SK-N-SH treated with all-trans-retinoic acid at 6 μM for 48 hours (cell line): ENCODE measurements around the gene NET1.

Source experiments
- ATAC-seq: fragments of 200-7000 bp; cut with Tn5 transposase; 3 replicates; pipeline ENCODE4 v1.9.1; 2020; ENCODE audit warnings: mild to moderate bottlenecking, moderate library complexity
- ARNTL ChIP-seq: fragments of 450-650 bp; formaldehyde crosslinking; IDR thresholded peaks from 2 replicates; pipeline ENCODE4 v1.5.0; 2020; ENCODE audit warnings: low read depth, mild to moderate bottlenecking, moderate library complexity, borderline replicate concordance
- BACH2 ChIP-seq: fragments of 250-450 bp; sonication (Bioruptor Pico); IDR thresholded peaks from 2 replicates; pipeline ENCODE4 v1.9.0; 2021; ENCODE audit warnings: mild to moderate bottlenecking, borderline replicate concordance
- CSDC2 ChIP-seq: fragments of 250-450 bp; sonication (Bioruptor Pico); IDR thresholded peaks from 2 replicates; pipeline ENCODE4 v1.5.0; 2020; ENCODE audit warnings: mild to moderate bottlenecking, moderate library complexity
- ESRRG ChIP-seq: fragments of 250-450 bp; sonication (Bioruptor Pico); IDR thresholded peaks from 2 replicates; pipeline ENCODE4 v1.6.1; 2021; ENCODE audit warnings: mild to moderate bottlenecking
- GLIS3 ChIP-seq: fragments of 250-450 bp; sonication (Bioruptor Pico); IDR thresholded peaks from 2 replicates; pipeline ENCODE4 v1.5.0; 2020; ENCODE audit warnings: mild to moderate bottlenecking, moderate library complexity
- ISL1 ChIP-seq: fragments of 250-450 bp; sonication (Bioruptor Pico); IDR thresholded peaks from 2 replicates; pipeline ENCODE4 v2.1.2; 2022; ENCODE audit warnings: mild to moderate bottlenecking, moderate library complexity
- OSR1 ChIP-seq: fragments of 250-450 bp; sonication (Bioruptor Pico); IDR thresholded peaks from 2 replicates; pipeline ENCODE4 v1.8.0; 2022; ENCODE audit warnings: moderate library complexity, mild to moderate bottlenecking, inconsistent platforms
- RARB ChIP-seq: fragments of 250-450 bp; sonication (Bioruptor Pico); IDR thresholded peaks from 2 replicates; pipeline ENCODE4 v1.8.0; 2021; ENCODE audit warnings: mild to moderate bottlenecking, moderate library complexity
- TCF4 ChIP-seq: fragments of 250-450 bp; sonication (Bioruptor Pico); IDR thresholded peaks from 2 replicates; pipeline ENCODE4 v1.8.0; 2021; ENCODE audit warnings: mild to moderate bottlenecking, moderate library complexity, borderline replicate concordance
- ZC3H10 ChIP-seq: fragments of 250-450 bp; sonication (Bioruptor Pico); IDR thresholded peaks from 2 replicates; pipeline ENCODE4 v1.5.1; 2021; ENCODE audit warnings: mild to moderate bottlenecking, moderate library complexity
- ZFP3 ChIP-seq: fragments of 250-450 bp; sonication (Bioruptor Pico); IDR thresholded peaks from 2 replicates; pipeline ENCODE4 v1.5.0; 2020; ENCODE audit warnings: mild to moderate bottlenecking, moderate library complexity
- ZFP30 ChIP-seq: fragments of 450-650 bp; formaldehyde crosslinking; IDR thresholded peaks from 2 replicates; pipeline ENCODE4 v1.5.0; 2022; ENCODE audit warnings: mild to moderate bottlenecking, moderate library complexity
- ZNF70 ChIP-seq: fragments of 450-650 bp; formaldehyde crosslinking; IDR thresholded peaks from 2 replicates; pipeline ENCODE4 v1.5.0; 2020; ENCODE audit warnings: mild to moderate bottlenecking, moderate library complexity
- TF ChIP-seq, protein P1 (sequence below): fragments of 250-450 bp; sonication (Bioruptor Pico); IDR thresholded peaks from 2 replicates; pipeline ENCODE4 v1.5.1; 2020; ENCODE audit warnings: low read depth, mild to moderate bottlenecking, moderate library complexity
- TF ChIP-seq, protein P2 (sequence below): fragments of 250-450 bp; sonication (Bioruptor Pico); IDR thresholded peaks from 2 replicates; pipeline ENCODE4 v1.8.0; 2021; ENCODE audit warnings: low read depth, mild to moderate bottlenecking, moderate library complexity, borderline replicate concordance
- TF ChIP-seq, protein P3 (sequence below): fragments of 250-450 bp; sonication (Bioruptor Pico); IDR thresholded peaks from 2 replicates; pipeline ENCODE4 v1.5.0; 2020; ENCODE audit warnings: mild to moderate bottlenecking, moderate library complexity
- TF ChIP-seq, protein P4 (sequence below): fragments of 250-450 bp; sonication (Bioruptor Pico); IDR thresholded peaks from 2 replicates; pipeline ENCODE4 v1.8.0; 2020; ENCODE audit warnings: mild to moderate bottlenecking, moderate library complexity, borderline replicate concordance
- TF ChIP-seq, protein P5 (sequence below): fragments of 250-450 bp; sonication (Bioruptor Pico); IDR thresholded peaks from 2 replicates; pipeline ENCODE4 v1.5.1; 2021; ENCODE audit warnings: mild to moderate bottlenecking, moderate library complexity

NET1 gene

DNA sequence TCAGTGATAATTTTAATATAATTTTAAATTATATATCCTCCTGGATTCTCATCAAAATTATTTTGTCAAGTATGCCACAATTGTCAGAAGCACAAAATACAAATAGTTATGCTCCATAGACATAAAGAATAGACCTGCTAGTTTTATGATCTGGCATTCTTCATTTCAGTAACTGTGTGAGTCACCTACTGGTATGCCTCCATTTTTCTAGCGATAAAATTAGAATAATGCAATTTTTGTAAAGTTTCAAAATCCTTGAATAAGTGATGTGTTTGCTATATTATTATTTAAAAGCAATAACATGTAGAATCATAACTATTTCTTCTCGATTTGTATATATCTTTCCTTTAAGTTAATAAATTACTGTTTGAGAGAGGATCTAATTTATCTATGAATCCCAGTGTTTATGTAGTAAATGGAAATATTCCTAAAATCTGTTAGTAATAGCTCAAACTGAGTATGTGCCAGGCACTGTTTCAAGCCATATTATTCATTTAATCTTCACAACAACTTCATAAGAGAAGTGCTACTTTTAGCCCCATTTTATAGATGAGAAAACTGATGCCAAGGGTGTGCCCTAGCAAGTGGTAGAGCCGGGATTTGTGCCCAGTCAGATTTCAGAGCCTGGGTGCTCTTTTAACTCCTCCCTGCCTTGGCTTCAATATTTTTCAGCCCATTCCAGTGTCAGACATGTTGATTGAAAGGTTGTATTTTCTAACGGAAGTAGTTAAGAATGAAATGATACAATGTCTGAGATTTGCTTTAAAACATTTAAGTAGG lies 38.4 kb downstream of the NET1 start (continued):
- TF ChIP-seq GLIS3 (CRISPR knock-in tag) (no peak), BACH2 (CRISPR knock-in tag) (no peak), TCF4 (CRISPR knock-in tag) (no peak), OSR1 (no peak), ISL1 (CRISPR knock-in tag) (no peak)
- TF ChIP-seq, protein P1, sequence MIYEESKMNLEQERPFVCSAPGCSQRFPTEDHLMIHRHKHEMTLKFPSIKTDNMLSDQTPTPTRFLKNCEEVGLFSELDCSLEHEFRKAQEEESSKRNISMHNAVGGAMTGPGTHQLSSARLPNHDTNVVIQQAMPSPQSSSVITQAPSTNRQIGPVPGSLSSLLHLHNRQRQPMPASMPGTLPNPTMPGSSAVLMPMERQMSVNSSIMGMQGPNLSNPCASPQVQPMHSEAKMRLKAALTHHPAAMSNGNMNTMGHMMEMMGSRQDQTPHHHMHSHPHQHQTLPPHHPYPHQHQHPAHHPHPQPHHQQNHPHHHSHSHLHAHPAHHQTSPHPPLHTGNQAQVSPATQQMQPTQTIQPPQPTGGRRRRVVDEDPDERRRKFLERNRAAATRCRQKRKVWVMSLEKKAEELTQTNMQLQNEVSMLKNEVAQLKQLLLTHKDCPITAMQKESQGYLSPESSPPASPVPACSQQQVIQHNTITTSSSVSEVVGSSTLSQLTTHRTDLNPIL: no peak

DNA sequence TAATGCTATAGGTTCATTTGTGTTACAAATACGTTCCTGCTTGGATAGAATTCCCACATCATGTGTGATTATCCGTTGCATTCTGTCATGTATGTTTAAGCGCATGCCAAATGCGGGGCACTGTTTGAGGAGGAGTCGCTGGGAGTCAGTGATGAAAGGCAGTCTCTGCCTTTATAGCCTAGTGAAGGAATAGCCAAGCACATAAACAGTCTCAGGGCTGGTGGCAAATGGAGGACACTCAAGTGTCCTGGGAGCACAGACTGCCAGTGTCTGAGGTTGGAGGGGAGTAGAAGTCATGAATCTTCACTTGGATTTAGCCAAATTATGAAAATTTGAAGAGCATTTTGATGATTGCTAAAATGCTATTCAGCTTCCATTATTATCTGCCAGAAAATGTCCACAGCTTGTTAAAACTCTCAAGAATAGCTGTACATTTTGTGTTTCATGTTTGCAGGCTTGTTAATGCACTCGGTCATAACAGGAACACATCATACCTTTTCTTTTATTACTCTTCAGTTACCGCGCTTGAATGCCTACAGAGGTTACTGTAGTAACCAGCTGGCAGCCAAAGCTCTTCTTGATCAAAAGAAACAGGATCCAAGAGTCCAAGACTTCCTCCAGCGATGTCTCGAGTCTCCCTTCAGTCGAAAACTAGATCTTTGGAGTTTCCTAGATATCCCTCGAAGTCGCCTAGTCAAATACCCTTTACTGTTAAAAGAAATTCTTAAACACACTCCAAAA lies 41.6 kb downstream of the NET1 start:
- TF ChIP-seq BACH2 (CRISPR knock-in tag): no peak
- TF ChIP-seq ZFP30: no peak
- TF ChIP-seq, protein P2, sequence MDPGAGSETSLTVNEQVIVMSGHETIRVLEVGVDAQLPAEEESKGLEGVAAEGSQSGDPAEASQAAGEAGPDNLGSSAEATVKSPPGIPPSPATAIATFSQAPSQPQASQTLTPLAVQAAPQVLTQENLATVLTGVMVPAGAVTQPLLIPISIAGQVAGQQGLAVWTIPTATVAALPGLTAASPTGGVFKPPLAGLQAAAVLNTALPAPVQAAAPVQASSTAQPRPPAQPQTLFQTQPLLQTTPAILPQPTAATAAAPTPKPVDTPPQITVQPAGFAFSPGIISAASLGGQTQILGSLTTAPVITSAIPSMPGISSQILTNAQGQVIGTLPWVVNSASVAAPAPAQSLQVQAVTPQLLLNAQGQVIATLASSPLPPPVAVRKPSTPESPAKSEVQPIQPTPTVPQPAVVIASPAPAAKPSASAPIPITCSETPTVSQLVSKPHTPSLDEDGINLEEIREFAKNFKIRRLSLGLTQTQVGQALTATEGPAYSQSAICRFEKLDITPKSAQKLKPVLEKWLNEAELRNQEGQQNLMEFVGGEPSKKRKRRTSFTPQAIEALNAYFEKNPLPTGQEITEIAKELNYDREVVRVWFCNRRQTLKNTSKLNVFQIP (CRISPR knock-in tag): no peak
- TF ChIP-seq CSDC2 (CRISPR knock-in tag): no peak
- TF ChIP-seq, protein P1: no peak
- TF ChIP-seq GLIS3 (CRISPR knock-in tag): no peak
- TF ChIP-seq ARNTL (CRISPR knock-in tag): no peak
- no peak for TF ChIP-seq ISL1 (CRISPR knock-in tag)
- no peak for TF ChIP-seq OSR1
- TF ChIP-seq RARB (CRISPR knock-in tag): no peak
- TF ChIP-seq, protein P3, sequence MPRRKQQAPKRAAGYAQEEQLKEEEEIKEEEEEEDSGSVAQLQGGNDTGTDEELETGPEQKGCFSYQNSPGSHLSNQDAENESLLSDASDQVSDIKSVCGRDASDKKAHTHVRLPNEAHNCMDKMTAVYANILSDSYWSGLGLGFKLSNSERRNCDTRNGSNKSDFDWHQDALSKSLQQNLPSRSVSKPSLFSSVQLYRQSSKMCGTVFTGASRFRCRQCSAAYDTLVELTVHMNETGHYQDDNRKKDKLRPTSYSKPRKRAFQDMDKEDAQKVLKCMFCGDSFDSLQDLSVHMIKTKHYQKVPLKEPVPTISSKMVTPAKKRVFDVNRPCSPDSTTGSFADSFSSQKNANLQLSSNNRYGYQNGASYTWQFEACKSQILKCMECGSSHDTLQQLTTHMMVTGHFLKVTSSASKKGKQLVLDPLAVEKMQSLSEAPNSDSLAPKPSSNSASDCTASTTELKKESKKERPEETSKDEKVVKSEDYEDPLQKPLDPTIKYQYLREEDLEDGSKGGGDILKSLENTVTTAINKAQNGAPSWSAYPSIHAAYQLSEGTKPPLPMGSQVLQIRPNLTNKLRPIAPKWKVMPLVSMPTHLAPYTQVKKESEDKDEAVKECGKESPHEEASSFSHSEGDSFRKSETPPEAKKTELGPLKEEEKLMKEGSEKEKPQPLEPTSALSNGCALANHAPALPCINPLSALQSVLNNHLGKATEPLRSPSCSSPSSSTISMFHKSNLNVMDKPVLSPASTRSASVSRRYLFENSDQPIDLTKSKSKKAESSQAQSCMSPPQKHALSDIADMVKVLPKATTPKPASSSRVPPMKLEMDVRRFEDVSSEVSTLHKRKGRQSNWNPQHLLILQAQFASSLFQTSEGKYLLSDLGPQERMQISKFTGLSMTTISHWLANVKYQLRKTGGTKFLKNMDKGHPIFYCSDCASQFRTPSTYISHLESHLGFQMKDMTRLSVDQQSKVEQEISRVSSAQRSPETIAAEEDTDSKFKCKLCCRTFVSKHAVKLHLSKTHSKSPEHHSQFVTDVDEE (CRISPR knock-in tag): no peak
- TF ChIP-seq ZC3H10 (CRISPR knock-in tag): no peak
- ATAC-seq: no peak

DNA sequence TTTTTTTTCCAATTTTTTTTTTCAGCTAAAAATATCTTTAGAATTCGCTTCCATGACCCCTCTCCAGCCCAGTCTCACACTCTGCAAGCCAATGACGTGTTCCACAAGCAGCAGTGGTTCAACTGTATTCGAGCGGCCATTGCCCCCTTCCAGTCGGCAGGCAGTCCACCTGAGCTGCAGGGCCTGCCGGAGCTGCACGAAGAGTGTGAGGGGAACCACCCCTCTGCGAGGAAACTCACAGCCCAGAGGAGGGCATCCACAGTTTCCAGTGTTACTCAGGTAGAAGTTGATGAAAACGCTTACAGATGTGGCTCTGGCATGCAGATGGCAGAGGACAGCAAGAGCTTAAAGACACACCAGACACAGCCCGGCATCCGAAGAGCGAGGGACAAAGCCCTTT lies 44.2 kb downstream of the NET1 start:
- ATAC-seq: no peak
- TF ChIP-seq, protein P3 (CRISPR knock-in tag): no peak
- TF ChIP-seq GLIS3 (CRISPR knock-in tag) (no peak), ESRRG (CRISPR knock-in tag) (no peak), OSR1 (no peak), ZNF70 (CRISPR knock-in tag) (no peak), ZFP3 (no peak), RARB (CRISPR knock-in tag) (no peak), TCF4 (CRISPR knock-in tag) (no peak)
- TF ChIP-seq, protein P4, sequence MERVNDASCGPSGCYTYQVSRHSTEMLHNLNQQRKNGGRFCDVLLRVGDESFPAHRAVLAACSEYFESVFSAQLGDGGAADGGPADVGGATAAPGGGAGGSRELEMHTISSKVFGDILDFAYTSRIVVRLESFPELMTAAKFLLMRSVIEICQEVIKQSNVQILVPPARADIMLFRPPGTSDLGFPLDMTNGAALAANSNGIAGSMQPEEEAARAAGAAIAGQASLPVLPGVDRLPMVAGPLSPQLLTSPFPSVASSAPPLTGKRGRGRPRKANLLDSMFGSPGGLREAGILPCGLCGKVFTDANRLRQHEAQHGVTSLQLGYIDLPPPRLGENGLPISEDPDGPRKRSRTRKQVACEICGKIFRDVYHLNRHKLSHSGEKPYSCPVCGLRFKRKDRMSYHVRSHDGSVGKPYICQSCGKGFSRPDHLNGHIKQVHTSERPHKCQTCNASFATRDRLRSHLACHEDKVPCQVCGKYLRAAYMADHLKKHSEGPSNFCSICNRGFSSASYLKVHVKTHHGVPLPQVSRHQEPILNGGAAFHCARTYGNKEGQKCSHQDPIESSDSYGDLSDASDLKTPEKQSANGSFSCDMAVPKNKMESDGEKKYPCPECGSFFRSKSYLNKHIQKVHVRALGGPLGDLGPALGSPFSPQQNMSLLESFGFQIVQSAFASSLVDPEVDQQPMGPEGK (CRISPR knock-in tag): no peak
- TF ChIP-seq, protein P5, sequence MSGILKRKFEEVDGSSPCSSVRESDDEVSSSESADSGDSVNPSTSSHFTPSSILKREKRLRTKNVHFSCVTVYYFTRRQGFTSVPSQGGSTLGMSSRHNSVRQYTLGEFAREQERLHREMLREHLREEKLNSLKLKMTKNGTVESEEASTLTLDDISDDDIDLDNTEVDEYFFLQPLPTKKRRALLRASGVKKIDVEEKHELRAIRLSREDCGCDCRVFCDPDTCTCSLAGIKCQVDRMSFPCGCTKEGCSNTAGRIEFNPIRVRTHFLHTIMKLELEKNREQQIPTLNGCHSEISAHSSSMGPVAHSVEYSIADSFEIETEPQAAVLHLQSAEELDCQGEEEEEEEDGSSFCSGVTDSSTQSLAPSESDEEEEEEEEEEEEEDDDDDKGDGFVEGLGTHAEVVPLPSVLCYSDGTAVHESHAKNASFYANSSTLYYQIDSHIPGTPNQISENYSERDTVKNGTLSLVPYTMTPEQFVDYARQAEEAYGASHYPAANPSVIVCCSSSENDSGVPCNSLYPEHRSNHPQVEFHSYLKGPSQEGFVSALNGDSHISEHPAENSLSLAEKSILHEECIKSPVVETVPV: no peak
